ENCODE measurements around the gene NTMT1. TPM values are rescaled to one million over a fixed set of nuclear protein-coding genes. Genes with fewer than 3 reads are reported as not detected.
"Not testable (repeated sequence)": the region's sequence is repeated elsewhere in the genome, so short reads cannot be mapped to it uniquely, and the experiment has no call there.

NTMT1 gene
- total RNA-seq, 1 experiment from 2014 or later, result 77.0 TPM

DNA sequence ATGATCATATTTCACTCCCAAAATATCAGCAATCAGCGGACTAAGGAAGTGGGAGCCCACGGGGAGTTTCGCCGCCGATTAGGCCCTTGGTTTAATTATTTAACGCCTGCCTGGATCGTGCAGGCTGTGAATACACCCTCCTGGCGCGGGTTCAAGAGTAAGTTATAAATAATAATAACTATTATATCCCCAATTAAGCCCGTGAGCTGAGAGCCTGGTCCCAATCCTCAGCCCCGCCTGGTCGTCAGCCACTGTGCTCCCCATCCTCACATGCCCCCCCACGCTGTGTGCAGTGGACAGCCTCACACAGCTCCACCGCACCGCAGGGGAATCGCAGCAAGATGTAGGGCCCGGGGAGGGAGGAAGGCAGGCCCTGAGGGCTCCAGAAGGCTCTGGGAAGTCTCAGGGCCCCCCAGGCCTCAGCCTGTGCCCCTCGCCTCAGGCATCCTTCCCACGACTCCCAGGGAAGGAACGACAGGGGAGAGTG lies 28.6 kb downstream of the NTMT1 start:
- no peak for DNase-seq (ENCODE audit: low read depth)

DNA sequence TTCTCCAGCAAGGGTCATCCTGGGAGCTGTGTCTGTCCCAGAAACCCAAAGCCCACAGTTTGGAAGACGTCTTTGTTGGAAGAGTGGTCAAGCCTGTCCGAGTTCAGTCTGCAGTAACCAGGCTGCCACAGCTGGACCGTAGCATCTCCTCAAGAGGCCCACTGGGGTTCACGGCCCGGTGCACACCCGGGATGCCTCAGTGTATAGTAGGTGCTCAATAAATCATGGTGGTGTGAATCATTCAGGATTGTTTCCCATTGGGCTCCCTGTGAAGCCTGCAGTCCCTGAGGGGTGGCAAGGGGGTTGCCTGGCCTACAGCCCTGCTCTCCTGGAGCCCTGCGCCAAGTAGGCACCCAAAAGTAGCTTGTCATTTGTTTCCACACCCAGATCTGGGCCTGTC lies 29.2 kb downstream of the NTMT1 start:
- DNase-seq (ENCODE audit: low read depth), result no peak

GRCh38 chr9:129655696-129656095 lies 29.7 kb downstream of the NTMT1 start:
- no peak for DNase-seq (ENCODE audit: low read depth)

- peak; percentile 81 for DNase-seq (ENCODE audit: low read depth)
Observed at GRCh38 chr9:129656795-129657390, 30.9 kb downstream of the NTMT1 start.

DNA sequence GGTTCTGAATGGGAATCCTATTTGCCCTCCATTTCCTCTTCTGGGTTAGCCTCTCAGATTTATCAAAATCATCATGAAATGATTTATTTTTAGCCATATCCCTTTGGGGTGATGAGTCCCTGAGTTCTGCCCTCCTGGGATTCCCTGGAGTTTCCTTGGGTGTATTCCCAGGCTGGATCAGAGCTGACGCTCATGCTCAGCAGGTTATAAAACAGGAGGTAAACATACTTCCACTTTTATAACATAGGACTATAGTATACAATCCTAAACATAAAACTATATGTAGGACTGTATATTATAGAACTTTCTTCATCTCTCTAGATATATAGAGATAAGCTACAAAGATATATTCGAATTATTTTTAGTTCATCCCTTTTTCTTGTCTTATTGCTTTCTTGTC lies 35.1 kb downstream of the NTMT1 start:
- DNase-seq (ENCODE audit: low read depth), result no peak

DNA sequence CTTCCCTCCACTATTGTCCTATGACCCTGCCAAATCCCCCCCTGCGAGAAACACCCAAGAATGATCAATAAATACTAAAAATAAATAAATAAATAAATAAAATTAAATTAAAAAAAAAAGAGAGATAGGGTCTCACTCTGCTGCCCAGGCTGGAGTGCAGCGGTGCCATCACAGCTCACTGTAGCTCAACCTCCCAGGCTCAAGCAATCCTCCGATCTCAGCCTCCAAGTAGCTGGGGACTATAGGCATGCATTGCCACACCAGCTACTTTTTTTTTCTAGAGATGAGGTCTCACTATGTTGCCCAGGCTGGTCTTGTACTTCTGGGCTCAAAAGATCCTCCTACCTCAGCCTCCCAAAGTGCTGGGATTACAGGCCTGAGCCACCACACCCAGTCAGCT lies 36.3 kb downstream of the NTMT1 start:
- DNase-seq (ENCODE audit: low read depth), result not testable (repeated sequence)

DNA sequence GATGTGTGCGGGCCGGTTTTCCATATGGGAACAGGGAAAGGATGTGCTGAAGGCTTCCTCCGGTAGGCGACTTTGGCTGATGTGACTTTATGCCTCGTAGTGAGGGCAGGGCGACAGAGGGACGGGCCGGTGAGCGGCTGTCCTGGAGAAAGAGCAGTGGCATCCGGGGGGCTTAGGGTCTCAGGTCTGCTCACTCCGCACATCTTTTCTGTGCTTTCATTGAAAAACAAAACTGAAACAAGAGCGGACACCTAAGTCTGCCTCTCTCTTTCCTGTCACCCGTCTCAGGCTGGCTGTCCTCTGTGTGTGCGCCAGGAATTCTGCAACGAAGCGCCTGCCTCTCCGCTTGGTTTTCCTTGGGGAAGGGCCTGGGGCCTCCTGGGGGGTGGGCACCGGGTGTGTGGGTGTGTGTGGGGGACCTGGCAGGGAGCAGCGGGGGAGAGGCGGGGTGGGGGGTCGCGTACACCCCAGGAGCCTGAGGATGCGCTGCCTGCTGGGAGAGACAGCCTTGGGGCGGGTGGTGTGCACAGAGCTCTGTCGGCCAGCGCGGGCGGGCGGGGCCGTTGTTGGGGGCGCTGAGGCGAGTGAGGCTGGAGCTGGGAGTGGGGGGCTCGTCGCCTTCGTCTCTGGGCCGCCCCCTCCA lies 38.9 kb downstream of the NTMT1 start:
- DNase-seq (ENCODE audit: low read depth), result no peak

- no peak for DNase-seq (ENCODE audit: low read depth)
Observed at GRCh38 chr9:129665389-129665775, 39.4 kb downstream of the NTMT1 start, which contains the start of gene PRRX2. Gene PRRX2, plus strand, starts transcription at chr9:129665647. Its CDS starts 221 bp downstream, at chr9:129665868.

- no peak for DNase-seq (ENCODE audit: low read depth)
Observed at GRCh38 chr9:129665814-129666520, 40.0 kb downstream of the NTMT1 start.

GRCh38 chr9:129666575-129666974 lies 40.6 kb downstream of the NTMT1 start:
- DNase-seq (ENCODE audit: low read depth), result no peak

GRCh38 chr9:129667378-129667777 lies 41.4 kb downstream of the NTMT1 start:
- no peak for DNase-seq (ENCODE audit: low read depth)

DNA sequence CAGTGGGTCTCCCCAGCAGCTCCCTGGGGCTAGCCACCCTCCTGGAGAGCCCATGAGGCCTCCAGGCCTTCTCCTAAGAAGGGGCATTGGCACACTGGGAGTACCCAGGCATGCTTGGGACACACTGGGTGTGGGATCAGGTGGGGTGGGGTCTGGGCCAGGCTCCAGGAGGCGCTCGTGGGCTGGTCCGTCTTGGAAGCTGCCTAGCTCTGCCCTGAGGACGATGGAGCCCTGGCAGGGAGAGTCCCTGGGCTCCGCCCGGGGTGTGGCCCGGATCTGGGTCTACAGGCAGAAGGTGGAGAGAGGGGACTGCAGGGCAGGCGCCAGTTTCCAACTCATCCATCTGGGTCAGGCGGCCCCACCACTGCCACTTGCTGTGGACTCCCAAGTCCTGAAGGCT lies 41.9 kb downstream of the NTMT1 start:
- DNase-seq (ENCODE audit: low read depth), result no peak

- DNase-seq (ENCODE audit: low read depth), result peak; percentile 84
Observed at GRCh38 chr9:129669141-129669718, 43.3 kb downstream of the NTMT1 start.

DNA sequence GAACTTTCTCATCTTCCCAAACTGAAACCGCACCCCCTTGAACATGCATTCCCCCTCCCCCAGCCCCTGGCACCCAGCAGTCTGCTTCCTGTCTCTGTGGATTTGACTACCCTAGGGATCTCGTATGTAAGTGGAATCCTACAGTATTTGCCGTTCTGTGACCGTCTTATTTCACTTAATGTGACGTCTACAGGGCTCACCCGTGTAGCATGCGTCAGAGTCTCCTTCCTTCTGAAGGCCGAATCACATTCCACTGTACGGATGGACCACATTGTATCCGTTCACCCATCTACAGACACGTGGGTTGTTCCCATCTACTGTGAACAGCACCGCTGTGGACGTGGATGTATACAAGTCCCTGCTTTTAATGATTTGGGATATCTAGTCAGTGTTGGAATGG lies 44.0 kb downstream of the NTMT1 start:
- DNase-seq (ENCODE audit: low read depth), result no peak

- DNase-seq (ENCODE audit: low read depth), result no peak
Observed at GRCh38 chr9:129671065-129671464, 45.1 kb downstream of the NTMT1 start.

- no peak for DNase-seq (ENCODE audit: low read depth)
Observed at GRCh38 chr9:129671519-129671918, 45.6 kb downstream of the NTMT1 start.

DNA sequence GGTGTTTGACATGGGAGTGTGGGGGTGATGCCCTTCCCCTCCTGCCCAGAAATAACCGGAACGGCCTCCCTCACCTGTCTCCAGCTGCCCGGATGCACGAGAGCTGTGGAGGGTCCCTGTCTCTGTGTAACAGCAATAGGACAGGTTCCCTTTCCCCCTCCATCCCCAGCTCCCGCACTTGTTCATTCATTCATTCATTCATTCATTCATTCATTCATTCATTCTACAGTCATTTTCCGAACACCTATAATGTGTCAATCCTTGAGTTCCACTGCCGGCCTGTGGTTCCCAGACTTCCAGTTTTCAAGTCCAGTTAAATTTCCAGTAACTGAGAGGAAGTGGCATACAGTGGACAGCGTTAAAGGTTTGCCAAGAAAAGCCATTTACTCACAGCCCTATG lies 46.7 kb downstream of the NTMT1 start:
- DNase-seq (ENCODE audit: low read depth), result no peak

DNA sequence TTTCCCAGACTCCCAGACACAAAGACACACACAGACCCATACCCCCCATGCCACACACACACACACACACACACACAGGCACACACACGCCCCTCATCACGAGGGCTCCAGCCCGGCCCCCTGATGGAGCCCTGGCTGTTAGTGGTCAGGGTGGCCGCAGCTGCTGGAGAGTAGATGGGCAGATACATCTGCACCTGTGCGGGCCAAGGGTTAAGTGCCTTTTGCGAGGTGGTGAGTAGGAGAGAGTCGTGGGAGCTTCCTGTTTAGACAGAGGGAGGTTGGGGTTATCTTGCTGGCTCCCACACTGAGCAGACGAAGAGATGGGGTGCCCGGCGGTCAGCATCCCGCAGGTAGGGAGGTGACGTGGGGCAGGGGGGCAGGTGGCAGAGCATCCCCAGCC lies 47.6 kb downstream of the NTMT1 start:
- DNase-seq (ENCODE audit: low read depth), result no peak

- DNase-seq (ENCODE audit: low read depth), result no peak
Observed at GRCh38 chr9:129674229-129674628, 48.3 kb downstream of the NTMT1 start.

GRCh38 chr9:129675620-129676019 lies 49.7 kb downstream of the NTMT1 start:
- no peak for DNase-seq (ENCODE audit: low read depth)

DNA sequence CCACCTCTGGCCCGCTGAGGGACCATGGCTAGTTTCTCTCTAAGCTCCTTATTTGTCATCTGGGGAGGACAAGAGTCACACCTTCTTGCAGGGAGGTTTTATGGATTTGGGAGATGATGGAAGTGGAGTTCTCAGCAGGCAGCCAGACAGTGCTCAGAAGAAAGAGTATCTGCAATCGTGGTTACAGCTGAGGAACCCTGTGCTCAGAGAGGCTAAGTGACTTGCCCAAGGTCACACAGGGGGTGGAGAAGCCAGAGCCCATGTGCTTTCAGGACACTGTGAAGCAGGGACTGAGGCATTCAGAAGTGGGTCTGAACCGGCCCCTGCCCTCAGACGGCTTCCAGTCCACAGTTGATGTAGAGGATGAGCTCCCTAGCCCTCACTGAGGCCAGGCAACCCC lies 50.3 kb downstream of the NTMT1 start:
- DNase-seq (ENCODE audit: low read depth), result no peak

GRCh38 chr9:129676975-129677374 lies 51.0 kb downstream of the NTMT1 start:
- no peak for DNase-seq (ENCODE audit: low read depth)

- no peak for DNase-seq (ENCODE audit: low read depth)
Observed at GRCh38 chr9:129677456-129677855, 51.5 kb downstream of the NTMT1 start.
